HG03354 (cell line): ENCODE measurements around the gene BRCC3.

Source experiments
- ATAC-seq: cut with Tn5 transposase; IDR thresholded peaks from one replicate; pipeline ENCODE4 v1.9.1; 2021; ENCODE audit warnings: mild to moderate bottlenecking; ENCODE audit not compliant: unreplicated experiment, poor library complexity, severe bottlenecking

BRCC3 gene

GRCh38 chrX:155056471-155056870, 14.8 kb upstream of the BRCC3 start:
- ATAC-seq = no peak

GRCh38 chrX:155056877-155057792, 14.2 kb upstream of the BRCC3 start:
- ATAC-seq = peak; percentile 89

GRCh38 chrX:155061760-155062159, 9.5 kb upstream of the BRCC3 start:
- no peak for ATAC-seq

- no peak for ATAC-seq
These were observed 6.1 kb upstream of the BRCC3 start for GRCh38 chrX:155065035-155065734.

GRCh38 chrX:155068165-155068564, 3.1 kb upstream of the BRCC3 start:
- ATAC-seq = no peak

GRCh38 chrX:155069414-155069813, 1.9 kb upstream of the BRCC3 start:
- ATAC-seq = no peak

- ATAC-seq = no peak
These were observed 1.3 kb upstream of the BRCC3 start for GRCh38 chrX:155070038-155070437.

- ATAC-seq = peak; percentile 25
These were observed 689 bp upstream of the BRCC3 start for GRCh38 chrX:155070663-155070974.

GRCh38 chrX:155071694-155072280, 479 bp downstream of the BRCC3 start:
- ATAC-seq = peak; percentile 19

- ATAC-seq = no peak
These were observed 15.0 kb downstream of the BRCC3 start for GRCh38 chrX:155086202-155086840.

GRCh38 chrX:155086961-155087735, 15.8 kb downstream of the BRCC3 start:
- no peak for ATAC-seq

GRCh38 chrX:155094468-155095061, 23.3 kb downstream of the BRCC3 start:
- peak; percentile 93 for ATAC-seq

GRCh38 chrX:155105919-155106318, 34.6 kb downstream of the BRCC3 start:
- ATAC-seq = no peak

- no peak for ATAC-seq
These were observed 37.1 kb downstream of the BRCC3 start for GRCh38 chrX:155108427-155108826.

- ATAC-seq = no peak
These were observed 40.9 kb downstream of the BRCC3 start for GRCh38 chrX:155112171-155112570.

- ATAC-seq = no peak
These were observed 41.8 kb downstream of the BRCC3 start for GRCh38 chrX:155113097-155113496.

GRCh38 chrX:155115174-155115819, 44.0 kb downstream of the BRCC3 start:
- no peak for ATAC-seq

GRCh38 chrX:155127465-155127864, 56.2 kb downstream of the BRCC3 start:
- ATAC-seq = no peak

- no peak for ATAC-seq
These were observed 56.6 kb downstream of the BRCC3 start for GRCh38 chrX:155127940-155128339.
